GM19452 (cell line): ENCODE measurements around the gene PAX2.

Experiments used
- ATAC-seq: cut with Tn5 transposase; IDR thresholded peaks from one replicate; pipeline ENCODE4 v1.9.1; 2021; ENCODE audit not compliant: unreplicated experiment

PAX2 gene

DNA sequence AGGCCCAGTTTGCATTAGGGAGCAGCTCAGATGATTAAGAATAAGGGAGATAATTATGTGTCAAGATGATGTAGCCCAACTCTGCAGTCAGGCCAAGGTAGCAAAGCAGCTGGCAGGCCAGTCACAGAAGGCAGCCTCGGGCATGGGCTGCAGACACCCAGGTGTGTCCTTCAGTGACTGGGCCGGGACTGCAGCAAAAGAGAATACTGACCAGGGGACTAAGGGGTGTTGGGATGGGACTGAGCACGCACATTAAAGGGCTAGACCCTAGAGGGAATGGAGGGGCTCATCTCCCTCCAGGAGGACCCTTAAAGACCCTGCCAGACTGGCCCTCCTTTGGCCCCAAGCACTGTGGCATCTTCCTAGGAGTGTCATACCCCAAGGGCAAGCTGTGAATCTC is 38.7 kb downstream of the PAX2 start:
- ATAC-seq = no peak

DNA sequence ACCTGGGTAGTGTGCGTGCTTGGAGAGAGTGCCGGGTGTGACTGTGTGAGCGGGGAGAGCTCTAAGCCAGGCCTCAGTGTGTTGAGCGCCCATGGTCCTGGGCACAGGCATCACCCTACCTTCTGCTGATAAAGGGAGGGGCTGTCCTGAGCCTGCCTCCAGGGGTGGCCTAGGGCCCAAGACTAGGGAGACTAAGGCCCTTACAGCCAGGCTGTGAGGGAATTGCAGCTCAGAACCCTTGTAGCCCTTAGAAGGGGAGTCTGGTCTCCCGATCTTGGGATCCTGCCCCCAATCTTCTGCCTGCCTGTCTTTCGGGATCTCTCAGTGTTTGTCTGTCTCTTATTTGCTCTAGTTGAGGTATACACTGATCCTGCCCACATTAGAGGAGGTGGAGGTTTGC is 41.2 kb downstream of the PAX2 start:
- ATAC-seq = no peak

GRCh38 chr10:100788002-100788903 is 42.9 kb downstream of the PAX2 start:
- no peak for ATAC-seq

- ATAC-seq = no peak
These were observed 45.4 kb downstream of the PAX2 start for GRCh38 chr10:100790761-100791208.

DNA sequence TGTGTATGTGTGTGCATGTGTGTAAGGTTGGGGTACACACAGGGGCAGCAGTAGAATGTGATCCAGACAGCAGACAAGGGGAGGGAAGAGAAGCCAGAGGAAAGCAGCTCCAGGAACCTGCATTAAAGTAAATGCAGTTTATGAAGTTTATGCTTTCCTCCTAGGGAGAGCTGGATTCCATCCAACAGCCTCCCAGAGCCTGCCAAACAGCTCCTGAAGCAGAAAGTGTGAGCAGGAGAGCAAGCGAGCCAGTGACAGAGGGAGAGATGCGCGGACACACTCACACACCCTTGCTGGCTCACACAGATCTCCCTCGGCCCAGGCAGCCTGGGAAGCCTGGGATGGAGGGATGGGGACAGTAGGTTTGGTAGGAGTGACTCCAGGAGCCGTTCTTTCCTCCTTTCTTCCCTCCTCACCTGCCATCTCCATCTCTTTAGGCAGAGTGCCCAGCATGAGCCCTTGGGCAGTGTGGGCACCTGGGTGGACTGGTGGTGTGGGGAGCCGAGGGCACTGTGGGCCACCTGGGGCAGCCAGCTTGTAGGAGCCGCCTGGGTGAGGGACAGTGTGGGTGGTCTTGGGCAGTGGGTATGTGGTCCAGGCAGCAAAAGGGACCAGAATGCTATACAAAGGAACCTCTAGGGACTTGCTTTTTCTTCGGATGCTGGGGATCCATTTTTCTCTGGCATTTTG is 46.1 kb downstream of the PAX2 start:
- no peak for ATAC-seq

DNA sequence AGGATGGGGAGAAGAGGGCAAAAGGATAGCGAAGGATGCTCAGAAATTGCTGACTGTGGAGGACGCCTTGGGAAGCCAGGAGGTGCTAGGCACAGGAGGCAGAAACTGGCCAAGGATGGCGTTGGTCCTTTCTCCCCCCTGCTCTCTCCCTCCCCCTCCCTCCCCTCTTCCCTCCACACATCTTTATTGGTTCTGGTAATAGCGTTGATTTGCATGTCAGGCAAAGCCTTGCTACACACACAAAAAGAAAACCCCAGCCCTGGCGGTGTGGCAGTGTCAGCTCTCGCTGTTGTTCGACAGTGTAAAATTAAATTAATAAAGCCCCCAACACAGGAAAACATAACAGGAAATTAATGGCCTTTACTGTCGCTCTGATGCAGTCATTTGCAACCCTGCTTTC is 47.2 kb downstream of the PAX2 start:
- ATAC-seq = no peak

DNA sequence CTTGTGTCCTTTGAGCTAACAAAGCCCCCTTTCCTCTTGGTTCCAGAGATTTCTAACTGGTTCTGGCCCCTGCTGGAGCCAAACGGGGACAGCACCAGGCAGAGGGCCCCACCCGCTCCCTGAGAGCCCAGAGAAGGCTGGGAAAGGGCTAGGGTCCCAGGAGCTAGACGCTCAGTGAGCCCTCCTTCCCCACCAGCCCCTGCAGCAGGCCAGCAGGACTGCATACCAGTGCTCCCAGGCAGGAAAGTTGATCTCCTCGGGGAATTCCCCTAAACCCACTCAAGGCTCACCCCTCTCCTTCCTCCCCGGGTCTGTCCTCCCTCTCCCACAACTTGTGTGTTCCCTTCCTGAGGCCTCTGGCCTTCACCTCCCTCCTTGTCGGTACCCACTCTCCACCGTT is 47.7 kb downstream of the PAX2 start:
- ATAC-seq = no peak

DNA sequence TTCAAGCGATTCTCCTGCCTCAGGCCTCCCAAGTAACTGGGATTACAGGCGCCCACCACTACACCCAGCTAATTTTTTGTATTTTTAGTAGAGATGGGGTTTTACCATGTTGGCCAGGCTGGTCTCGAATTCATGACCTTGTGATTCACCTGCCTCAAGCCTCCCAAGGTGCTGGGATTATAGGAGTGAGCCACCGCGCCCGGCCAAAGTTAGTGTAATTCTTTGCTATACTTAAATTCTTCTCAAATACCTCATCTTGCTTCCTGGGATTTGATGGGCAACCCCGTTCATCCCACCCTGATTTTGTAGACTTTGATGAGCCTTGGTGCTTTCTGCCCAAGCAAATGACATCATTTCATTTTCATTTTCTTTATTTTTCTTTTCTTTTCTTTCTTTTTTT is 54.5 kb downstream of the PAX2 start:
- no peak for ATAC-seq

- ATAC-seq = no peak
These were observed 55.5 kb downstream of the PAX2 start for GRCh38 chr10:100800931-100801330.

DNA sequence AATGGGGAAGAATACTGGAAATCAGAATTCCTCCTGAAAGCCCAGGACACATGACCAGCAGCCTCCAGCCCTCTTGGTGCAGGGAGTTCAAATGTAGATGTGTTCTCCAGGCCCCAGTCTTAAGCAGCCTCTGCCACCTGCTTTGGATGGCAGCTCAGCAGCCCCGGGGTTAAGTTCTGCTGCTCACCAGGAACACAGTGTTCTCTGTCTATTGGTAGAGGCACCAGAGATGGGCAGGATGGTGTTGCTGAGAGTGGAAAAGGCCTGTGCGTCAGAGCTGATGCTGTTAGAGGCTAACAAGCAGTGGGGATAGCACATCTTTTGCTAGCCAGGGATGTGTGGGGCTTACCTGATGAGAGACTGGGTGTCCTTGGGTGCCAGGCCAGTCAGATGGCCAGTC is 56.8 kb downstream of the PAX2 start:
- ATAC-seq = no peak

DNA sequence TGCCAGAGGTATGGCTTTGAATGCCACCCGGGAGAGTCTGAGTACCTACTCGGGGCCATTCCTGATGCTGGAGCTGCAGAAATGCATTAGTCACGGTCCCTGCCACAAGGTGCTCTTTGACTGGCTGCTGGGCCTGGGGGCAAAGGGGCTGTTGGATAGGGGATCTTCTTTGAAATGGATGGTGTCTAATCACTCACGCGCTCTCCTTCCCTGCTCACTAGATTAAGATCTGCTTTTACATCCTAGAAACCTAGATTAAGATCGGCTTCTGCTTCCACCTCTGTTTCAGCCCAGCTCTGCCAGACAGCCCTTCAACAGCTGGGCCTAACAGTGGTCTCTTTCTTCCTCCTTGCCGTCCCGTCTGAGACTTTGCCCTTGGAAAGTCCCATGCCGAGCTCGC is 57.2 kb downstream of the PAX2 start:
- no peak for ATAC-seq

- no peak for ATAC-seq
These were observed 58.1 kb downstream of the PAX2 start for GRCh38 chr10:100803492-100803891.

DNA sequence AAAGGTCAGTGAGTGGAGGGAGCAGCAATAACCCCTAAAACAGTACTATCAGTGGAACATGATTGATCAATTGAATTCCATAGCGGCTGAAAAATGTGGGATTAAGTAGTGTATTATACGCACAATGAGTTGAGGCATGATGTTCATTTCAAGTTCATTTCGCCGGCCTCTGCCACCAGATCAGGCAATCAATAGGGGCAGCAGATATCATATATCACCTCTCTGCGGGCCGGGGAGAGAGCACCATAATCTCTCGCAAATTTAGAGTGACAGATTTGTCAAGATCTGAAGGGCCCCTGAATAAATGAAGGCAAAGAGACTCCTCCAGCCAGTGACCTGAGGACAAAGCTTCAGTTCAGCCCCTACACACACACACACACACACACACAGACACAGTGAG is 58.5 kb downstream of the PAX2 start:
- no peak for ATAC-seq

GRCh38 chr10:100805543-100806355 is 60.4 kb downstream of the PAX2 start:
- ATAC-seq = no peak

GRCh38 chr10:100806356-100806645 is 60.9 kb downstream of the PAX2 start:
- ATAC-seq = no peak

- no peak for ATAC-seq
These were observed 62.0 kb downstream of the PAX2 start for GRCh38 chr10:100807241-100807951.

DNA sequence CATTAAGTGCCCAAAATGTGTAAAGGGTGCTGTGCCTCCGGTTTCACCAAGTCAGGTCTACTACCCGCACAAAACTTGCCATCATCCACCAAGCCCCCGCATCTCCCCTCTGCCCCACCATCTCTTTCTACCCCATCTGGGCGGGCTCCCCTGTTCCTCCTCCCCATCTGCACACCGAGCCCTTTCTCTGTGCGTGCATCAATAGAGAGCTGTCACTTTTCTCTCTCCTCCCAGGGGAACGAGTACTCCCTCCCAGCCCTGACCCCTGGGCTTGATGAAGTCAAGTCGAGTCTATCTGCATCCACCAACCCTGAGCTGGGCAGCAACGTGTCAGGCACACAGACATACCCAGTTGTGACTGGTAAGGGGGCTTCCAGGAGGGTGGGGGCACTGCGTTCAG is 63.5 kb downstream of the PAX2 start:
- no peak for ATAC-seq

DNA sequence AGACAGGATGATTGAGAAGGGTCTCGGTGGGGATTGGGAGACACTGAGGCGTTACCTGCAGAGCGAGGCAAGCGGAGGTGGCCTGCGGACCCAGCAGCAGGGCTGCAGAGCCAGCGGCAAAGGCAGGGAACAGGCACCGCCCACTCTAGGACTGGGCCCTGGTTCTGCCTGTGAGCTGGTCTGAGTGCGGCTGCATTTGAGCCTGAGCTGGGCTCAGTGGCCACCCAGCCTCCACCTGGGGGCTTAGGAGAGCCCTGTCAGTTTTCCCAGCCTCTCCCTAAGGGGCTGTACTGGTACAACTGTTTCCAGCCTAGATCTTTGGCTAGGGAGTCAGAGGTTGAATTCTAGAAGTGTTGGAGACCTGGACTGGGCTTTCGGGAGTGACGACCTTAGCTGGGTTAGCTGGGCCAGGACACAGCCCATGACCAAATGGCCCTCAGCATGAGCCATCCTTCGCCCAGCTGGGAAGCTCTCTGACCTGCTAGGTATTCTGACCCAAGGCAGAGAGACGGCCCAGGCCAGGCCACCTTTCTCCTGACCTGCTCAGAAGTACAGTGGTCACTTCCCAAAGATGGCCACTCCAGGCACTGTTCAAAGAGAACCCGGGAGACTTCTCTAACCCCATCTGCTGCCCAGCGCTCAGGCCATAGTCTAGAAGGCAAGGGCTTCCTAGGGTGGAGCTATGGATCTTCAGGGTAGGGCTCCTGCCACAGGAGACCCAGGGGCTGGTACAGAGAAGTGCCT is 64.9 kb downstream of the PAX2 start:
- no peak for ATAC-seq

GRCh38 chr10:100810835-100811116 is 65.4 kb downstream of the PAX2 start:
- no peak for ATAC-seq

- no peak for ATAC-seq
These were observed 65.9 kb downstream of the PAX2 start for GRCh38 chr10:100811261-100811660.
